Choroid plexus epithelial cell (primary cell): ENCODE results near the gene BEND6.

Experiments used
- DNase-seq: peaks from one replicate; pipeline ENCODE4 v3.0.0-alpha.2; 2010; ENCODE audit warnings: low read depth
- H3K4me3 ChIP-seq: 2 replicates; pipeline ENCODE4 v1.5.1; 2011; ENCODE audit warnings: low read depth, mild to moderate bottlenecking, control low read depth, low read length, moderate library complexity
- CTCF ChIP-seq: conservative IDR thresholded peaks from 2 replicates; pipeline ENCODE4 v1.5.1; 2011; ENCODE audit warnings: low read depth, mild to moderate bottlenecking, control low read depth, inconsistent platforms, low read length, moderate library complexity

Gene BEND6

GRCh38 chr6:56953597-56954402, 1.1 kb upstream of the BEND6 start:
- DNase-seq: no peak
- TF ChIP-seq CTCF: no peak
- H3K4me3 ChIP-seq: peak overlapping the region; percentile 81

GRCh38 chr6:56955171-56956155, 556 bp downstream of the BEND6 start:
- peak overlapping the region; percentile 81 for H3K4me3 ChIP-seq
- TF ChIP-seq CTCF: peak; percentile 82
- DNase-seq: peak; percentile 95

DNA sequence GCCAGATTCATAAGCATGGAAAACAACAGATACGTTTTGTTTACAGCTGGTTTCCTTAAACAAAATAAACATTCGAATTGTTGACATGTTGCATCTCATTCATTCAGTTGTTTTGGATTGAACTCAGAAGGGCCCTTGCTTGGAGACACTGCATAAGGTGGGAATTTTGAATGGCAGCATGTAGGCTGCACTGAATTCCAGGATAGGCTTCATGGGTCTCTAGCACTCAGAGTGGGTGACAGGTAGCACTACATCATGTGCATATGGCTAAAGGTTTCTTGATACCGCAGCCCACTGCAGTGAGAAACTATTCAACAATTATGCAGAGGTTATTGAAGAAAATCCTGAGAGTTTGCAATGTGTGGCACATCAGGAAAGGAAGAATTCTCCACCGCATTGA, 1.6 kb downstream of the BEND6 start:
- DNase-seq: no peak
- no peak overlapping the region for H3K4me3 ChIP-seq
- TF ChIP-seq CTCF: no peak

DNA sequence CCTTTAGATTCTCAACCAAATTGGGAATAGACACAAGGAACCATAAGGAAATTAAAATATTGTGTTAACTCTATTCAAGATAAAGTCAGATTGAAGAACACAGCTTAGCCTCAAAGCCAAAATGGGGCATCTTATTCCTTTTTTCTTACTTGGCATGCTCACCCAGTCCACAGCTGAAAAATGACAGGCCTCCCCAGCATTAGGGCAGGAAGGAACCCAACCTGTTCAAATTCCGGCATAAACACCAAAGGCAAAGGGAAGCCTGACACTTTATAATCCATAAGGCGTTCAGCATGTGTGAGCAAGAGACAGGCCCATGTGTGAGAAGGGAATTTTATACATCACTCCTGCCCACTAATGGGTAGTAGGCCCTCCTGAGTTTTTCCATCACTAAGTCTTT, 2.9 kb downstream of the BEND6 start:
- TF ChIP-seq CTCF: no peak
- no peak overlapping the region for H3K4me3 ChIP-seq
- no peak for DNase-seq

DNA sequence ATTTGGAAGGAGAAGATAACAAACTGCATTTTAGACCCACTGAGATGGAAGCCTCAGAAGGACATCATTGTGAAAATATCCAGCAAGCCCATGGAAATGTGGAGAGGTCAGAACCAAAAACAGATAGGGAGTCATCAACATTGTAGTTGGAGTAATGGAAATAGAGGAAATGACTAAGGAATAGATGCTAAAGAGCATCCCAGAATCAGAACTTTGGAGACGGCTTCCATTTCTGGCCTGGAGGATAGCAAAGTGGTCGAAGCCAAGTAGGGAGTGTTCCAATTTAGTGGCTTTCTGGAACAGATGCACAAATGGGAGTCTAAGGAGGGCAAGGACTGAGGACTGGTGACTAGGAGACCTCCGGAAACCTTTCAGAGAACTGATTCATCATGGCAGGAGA, 3.6 kb downstream of the BEND6 start:
- no peak for TF ChIP-seq CTCF
- DNase-seq: no peak
- H3K4me3 ChIP-seq: no peak overlapping the region

DNA sequence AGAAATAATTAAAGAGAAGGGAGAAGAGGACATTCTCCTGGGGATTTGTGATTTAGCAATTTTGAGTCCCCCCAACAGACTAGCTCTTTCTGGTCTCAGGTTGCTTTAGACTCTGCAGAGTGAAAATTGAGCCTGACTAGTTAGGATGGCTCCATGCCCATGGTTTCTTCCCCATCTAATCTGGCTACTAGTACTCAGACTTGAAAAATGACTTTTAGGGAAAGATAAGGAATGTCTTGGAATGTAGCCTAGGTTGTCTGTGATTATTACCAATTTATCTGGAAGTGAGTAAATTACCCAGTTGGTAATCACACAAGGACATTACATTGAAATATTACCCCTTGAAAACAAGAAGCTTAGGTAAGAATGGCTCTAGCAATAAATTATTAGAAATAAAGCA, 4.2 kb downstream of the BEND6 start:
- no peak for TF ChIP-seq CTCF
- DNase-seq: no peak
- no peak overlapping the region for H3K4me3 ChIP-seq
